Upper lobe of left lung (tissue), 6 donors: Measurements from ENCODE around the gene E2F8. TPM values are rescaled to one million over a fixed set of nuclear protein-coding genes. Genes with fewer than 3 reads are reported as not detected.
A peak's percentile ranks its signal among the peaks of the same experiment; 100 is the strongest.
"Not testable (repeated sequence)": the region's sequence is repeated elsewhere in the genome, so short reads cannot be mapped to it uniquely, and the experiment has no call there.

ENCODE experiments used
- ATAC-seq, 2 donors: fragments of 200-7000 bp; cut with Tn5 transposase; one replicate each; pipeline ENCODE4 v1.9.1; 2022; ENCODE audit warnings: mild to moderate bottlenecking in 2 of 2, moderate library complexity in 2 of 2; ENCODE audit not compliant: low FRiP score in 2 of 2
- DNase-seq, 2 donors: peaks; one replicate each; pipeline ENCODE4 v3.0.0-alpha.2; 2019 to 2020
- H3K27ac ChIP-seq, 4 donors: fragments of 200-600 bp; sonication (generic); one replicate each; pipeline ENCODE4 v1.5.1; 2016 to 2019
- H3K27me3 ChIP-seq, 4 donors: fragments of 200-600 bp; sonication (generic); one replicate each; pipeline ENCODE4 v1.5.1; 2017 to 2019
- H3K36me3 ChIP-seq, 4 donors: fragments of 200-600 bp; sonication (generic); one replicate each; pipeline ENCODE4 v1.5.1; 2016 to 2019
- H3K4me1 ChIP-seq, 4 donors: fragments of 200-600 bp; sonication (generic); one replicate each; pipeline ENCODE4 v1.5.1; 2018 to 2019
- H3K4me3 ChIP-seq, 4 donors: fragments of 200-600 bp; sonication (generic); one replicate each; pipeline ENCODE4 v1.5.1; 2017 to 2019; ENCODE audit warnings: mild to moderate bottlenecking in 2 of 4, moderate library complexity in 1 of 4
- H3K9me3 ChIP-seq, 4 donors: fragments of 200-600 bp; sonication (generic); one replicate each; pipeline ENCODE4 v1.5.1; 2018 to 2019
- EP300 ChIP-seq, 4 donors: sonication (generic); formaldehyde crosslinking; IDR thresholded peaks; one replicate each; pipeline ENCODE4 v1.5.1; 2017; ENCODE audit warnings: antibody characterized with exemption in 4 of 4, control low read depth in 2 of 4
- POLR2A ChIP-seq, 4 donors: fragments of 450-650 bp; IDR thresholded peaks; one replicate each; pipeline ENCODE4 v1.5.1; 2016 to 2017; ENCODE audit warnings: antibody characterized with exemption in 4 of 4, mild to moderate bottlenecking in 2 of 4
- POLR2AphosphoS5 ChIP-seq, 2 donors: sonication (generic); formaldehyde crosslinking; IDR thresholded peaks; one replicate each; pipeline ENCODE4 v1.5.1; 2017; ENCODE audit warnings: antibody characterized with exemption in 2 of 2
- WGBS, 2 donors: methylation state at CpG; one replicate each; pipeline ENCODE4 v1.1.5; 2017 to 2018; 5-methylcytosine and 5-hydroxymethylcytosine counted together
- total RNA-seq, 6 donors: library from RNA; depleted of rRNA in 4 of 6; stranded (reverse); fragments of >200 nt in 4 of 6; gene quantifications; one replicate each; pipeline versions ENCODE4 v1.1.0 to v1.2.1, GENCODE V29; 2016 to 2021
- TF ChIP-seq, protein P1 (sequence below), 6 experiments: fragments of 450-650 bp in 4 of 6; fragments of 200-600 bp in 2 of 6; sonication (generic) in 2 of 6; IDR thresholded peaks; one replicate each; pipeline ENCODE4 v1.5.1; 2016 to 2019; ENCODE audit warnings: antibody characterized with exemption in 6 of 6
- donor health status: DM: no; HTN: no; CAD: no; lungs with moderate emphysema.
- donor health status: DM: no; HTN: yes; CAD: no; lungs with severe emphysema.

E2F8 gene
- total RNA-seq, 6 donors from 2014 or later: 0.40 to 1.6 (median 1.1) TPM

DNA sequence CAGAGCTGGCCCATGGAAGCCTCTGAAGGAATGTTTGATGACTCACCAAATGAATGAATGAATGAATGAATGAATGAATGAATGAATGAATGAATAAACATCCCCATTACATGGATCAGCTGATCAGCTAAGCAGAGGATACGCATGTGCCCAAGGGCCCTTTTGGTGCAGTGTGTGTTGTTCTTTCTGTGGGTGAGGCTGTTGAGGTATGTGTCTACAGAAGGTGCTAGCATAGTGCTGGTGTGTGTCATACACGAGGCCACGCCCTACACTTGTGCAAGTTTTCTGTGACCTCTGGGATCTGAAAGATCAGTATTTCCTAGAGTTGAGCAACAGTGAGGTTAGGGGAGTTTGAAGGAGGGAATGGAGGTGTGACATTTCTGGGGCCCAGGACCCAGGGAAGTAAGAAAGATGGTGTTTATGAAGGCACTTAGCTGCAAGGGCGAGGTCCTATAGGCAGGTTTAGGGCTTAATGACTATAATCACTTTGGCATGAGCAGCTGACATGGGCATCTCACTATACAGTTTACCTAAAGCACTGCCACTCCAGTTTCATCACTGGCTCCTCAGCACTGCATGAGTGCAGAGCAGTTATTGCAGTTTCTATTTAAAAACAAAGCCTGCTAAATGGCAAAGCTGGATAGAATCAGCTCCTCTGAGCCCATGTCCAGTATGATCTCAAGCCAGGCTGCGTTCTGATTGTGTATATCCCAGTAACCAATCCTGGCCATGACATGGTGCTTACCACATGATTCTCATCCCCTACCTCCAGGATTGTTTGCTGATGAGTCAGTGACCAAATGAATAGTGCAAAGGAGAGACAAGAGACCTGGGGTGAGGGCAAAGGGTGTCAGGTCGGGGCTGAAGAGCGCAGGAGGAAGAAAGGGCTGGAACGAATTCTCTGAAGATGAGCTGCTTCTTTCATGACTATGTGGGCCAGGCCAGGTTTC lies 36.4 kb upstream of the E2F8 start:
- DNase-seq (peak in 1 of 2 donors; percentile 45), ATAC-seq (peak; percentile 56 to 91)
- Histone ChIP-seq H3K27me3 (no peaks in the 10 kb centered on the region), H3K4me3 (no peak overlapping the region), H3K36me3 (no peaks in the 10 kb centered on the region), H3K4me1 (peaks cover 0 to 4% (median 1%) of the 10 kb centered on the region in 4 donors), H3K27ac (no peak overlapping the region), H3K9me3 (no peaks in the 10 kb centered on the region)
- no peak for TF ChIP-seq POLR2AphosphoS5 (IDR thresholded peaks at IDR 0.05)
- no peak for TF ChIP-seq EP300 (IDR thresholded peaks at IDR 0.05)
- TF ChIP-seq, protein P1, sequence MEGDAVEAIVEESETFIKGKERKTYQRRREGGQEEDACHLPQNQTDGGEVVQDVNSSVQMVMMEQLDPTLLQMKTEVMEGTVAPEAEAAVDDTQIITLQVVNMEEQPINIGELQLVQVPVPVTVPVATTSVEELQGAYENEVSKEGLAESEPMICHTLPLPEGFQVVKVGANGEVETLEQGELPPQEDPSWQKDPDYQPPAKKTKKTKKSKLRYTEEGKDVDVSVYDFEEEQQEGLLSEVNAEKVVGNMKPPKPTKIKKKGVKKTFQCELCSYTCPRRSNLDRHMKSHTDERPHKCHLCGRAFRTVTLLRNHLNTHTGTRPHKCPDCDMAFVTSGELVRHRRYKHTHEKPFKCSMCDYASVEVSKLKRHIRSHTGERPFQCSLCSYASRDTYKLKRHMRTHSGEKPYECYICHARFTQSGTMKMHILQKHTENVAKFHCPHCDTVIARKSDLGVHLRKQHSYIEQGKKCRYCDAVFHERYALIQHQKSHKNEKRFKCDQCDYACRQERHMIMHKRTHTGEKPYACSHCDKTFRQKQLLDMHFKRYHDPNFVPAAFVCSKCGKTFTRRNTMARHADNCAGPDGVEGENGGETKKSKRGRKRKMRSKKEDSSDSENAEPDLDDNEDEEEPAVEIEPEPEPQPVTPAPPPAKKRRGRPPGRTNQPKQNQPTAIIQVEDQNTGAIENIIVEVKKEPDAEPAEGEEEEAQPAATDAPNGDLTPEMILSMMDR (IDR thresholded peaks at IDR 0.05): no peak
- TF ChIP-seq POLR2A (IDR thresholded peaks at IDR 0.05): no peak
- WGBS, 2 donors: 70 to 83% methylated on average over 7 to 8 of the region's 8 CpGs

DNA sequence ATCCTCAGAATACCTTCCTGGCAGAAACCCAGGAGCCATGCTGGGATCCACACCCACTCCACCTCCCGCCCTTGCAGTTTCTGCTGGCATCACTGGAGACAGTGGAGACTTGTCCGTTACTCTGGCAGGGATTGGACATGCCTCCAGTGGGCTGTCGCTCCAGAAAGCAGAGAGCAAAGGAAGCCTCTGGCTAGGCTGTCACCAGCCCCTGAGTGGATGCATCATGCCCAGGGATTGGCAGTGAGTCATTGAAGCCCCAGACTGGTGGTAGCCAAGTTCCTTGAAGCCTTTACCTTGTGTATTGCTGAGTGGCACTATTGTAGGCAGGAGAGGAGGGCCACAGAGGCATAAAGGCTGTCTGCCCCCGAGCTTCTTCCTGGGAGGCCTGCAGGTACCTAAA lies 34.8 kb upstream of the E2F8 start:
- Histone ChIP-seq H3K4me3 (no peak overlapping the region), H3K9me3 (no peaks in the 10 kb centered on the region), H3K27me3 (no peaks in the 10 kb centered on the region), H3K36me3 (no peaks in the 10 kb centered on the region), H3K27ac (no peak overlapping the region), H3K4me1 (peaks cover 0 to 2% (median 0%) of the 10 kb centered on the region in 4 donors)
- WGBS, 2 donors: 92% methylated on average over 4 of the region's 4 CpGs
- ATAC-seq: no peak
- TF ChIP-seq EP300 (IDR thresholded peaks at IDR 0.05): no peak
- TF ChIP-seq POLR2A (IDR thresholded peaks at IDR 0.05): no peak
- no peak for DNase-seq

DNA sequence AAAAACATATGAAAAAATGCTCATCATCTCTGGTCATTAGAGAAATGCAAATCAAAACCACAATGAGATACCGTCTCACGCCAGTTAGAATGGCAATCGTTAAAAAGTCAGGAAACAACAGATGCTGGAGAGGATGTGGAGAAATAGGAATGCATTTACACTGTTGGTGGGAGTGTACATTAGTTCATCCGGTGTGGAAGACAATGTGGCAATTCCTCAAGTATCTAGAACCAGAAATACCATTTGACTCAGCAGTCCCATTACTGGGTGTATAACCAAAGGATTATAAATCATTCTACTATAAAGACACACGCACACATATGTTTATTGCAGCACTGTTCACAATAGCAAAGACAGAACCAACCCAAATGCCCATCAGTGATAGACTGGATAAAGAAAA lies 32.5 kb upstream of the E2F8 start:
- H3K4me3 ChIP-seq, H3K27me3 ChIP-seq, ATAC-seq, H3K4me1 ChIP-seq, H3K36me3 ChIP-seq, H3K9me3 ChIP-seq, DNase-seq, H3K27ac ChIP-seq: not testable (repeated sequence)
- WGBS, 2 donors: 51 to 62% methylated on average over 5 of the region's 5 CpGs

DNA sequence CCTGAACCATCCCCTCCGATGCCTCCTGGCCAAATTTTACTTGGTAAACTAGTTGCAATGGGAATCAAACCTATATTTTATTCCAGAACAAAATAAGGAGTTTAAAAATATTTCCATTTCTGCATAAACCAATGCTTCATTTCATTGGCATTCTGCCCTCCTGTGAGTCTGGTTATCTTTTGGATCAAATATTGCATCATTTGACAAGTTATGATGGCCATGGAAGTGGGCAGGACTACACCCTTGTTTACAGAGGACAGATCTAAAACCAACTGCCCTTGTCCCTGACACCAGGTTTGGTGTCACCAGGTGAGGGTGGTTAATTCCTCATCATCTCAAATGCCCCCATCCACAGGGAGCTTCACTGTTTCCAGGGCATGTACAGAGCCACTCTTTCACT lies 28.2 kb upstream of the E2F8 start:
- WGBS, 2 donors: 92 to 93% methylated on average over 1 of the region's 1 CpG
- H3K27me3 ChIP-seq: no peaks in the 10 kb centered on the region
- H3K27ac ChIP-seq: no peak overlapping the region
- ATAC-seq: no peak
- H3K4me1 ChIP-seq: no peaks in the 10 kb centered on the region
- H3K36me3 ChIP-seq: no peaks in the 10 kb centered on the region
- TF ChIP-seq, protein P1 (IDR thresholded peaks at IDR 0.05): no peak
- TF ChIP-seq POLR2AphosphoS5 (IDR thresholded peaks at IDR 0.05) (no peak), POLR2A (IDR thresholded peaks at IDR 0.05) (no peak), EP300 (IDR thresholded peaks at IDR 0.05) (no peak)
- no peaks in the 10 kb centered on the region for H3K9me3 ChIP-seq
- H3K4me3 ChIP-seq: no peak overlapping the region
- DNase-seq: no peak

DNA sequence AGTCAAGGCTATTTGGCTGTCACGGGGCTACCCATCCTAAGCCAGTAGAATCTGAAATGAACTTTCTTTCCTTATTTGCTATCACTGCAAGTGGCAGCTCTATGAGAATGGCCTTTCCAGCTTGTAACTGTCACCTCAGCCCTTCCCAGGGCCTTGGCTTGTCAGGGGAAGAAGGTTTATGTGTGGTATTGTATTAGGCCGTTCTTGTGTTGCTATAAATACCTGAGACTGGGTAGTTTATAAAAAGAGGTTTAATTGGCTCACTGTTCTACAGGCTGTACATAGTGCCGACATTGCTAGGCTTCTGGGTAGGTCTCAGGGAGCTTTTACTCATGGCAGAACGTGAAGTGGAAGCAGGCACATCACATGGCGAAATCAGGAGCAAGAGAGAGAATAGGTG lies 26.8 kb upstream of the E2F8 start:
- ATAC-seq: no peak
- WGBS, 2 donors: 80% methylated on average over 5 of the region's 5 CpGs

More for the DNA sequence above, 26.8 kb upstream of the E2F8 start:
- no peaks in the 10 kb centered on the region for H3K9me3 ChIP-seq
- DNase-seq: no peak
- H3K27me3 ChIP-seq: no peaks in the 10 kb centered on the region
- no peak overlapping the region for H3K4me3 ChIP-seq
- H3K27ac ChIP-seq: no peak overlapping the region
- H3K4me1 ChIP-seq: no peaks in the 10 kb centered on the region
- TF ChIP-seq, protein P1 (IDR thresholded peaks at IDR 0.05): no peak
- no peak for TF ChIP-seq EP300 (IDR thresholded peaks at IDR 0.05)
- no peak for TF ChIP-seq POLR2A (IDR thresholded peaks at IDR 0.05)
- no peak for TF ChIP-seq POLR2AphosphoS5 (IDR thresholded peaks at IDR 0.05)
- H3K36me3 ChIP-seq: no peaks in the 10 kb centered on the region
